HCEC 1CT (cell line): ENCODE results near the gene ATP8B3.
"Not testable (repeated sequence)": the region's sequence is repeated elsewhere in the genome, so short reads cannot be mapped to it uniquely, and the experiment has no call there.

Experiments
- DNase-seq: peaks from one replicate; pipeline ENCODE4 v3.0.0-alpha.2; 2017

ATP8B3 gene

GRCh38 chr19:1765904-1766799, 45.9 kb downstream of the ATP8B3 start:
- no peak for DNase-seq

- peak; percentile 14 for DNase-seq
These were observed 46.7 kb downstream of the ATP8B3 start for GRCh38 chr19:1765232-1765903.

- no peak for DNase-seq
These were observed 47.3 kb downstream of the ATP8B3 start for GRCh38 chr19:1764729-1765128.

GRCh38 chr19:1763648-1764639, 48.1 kb downstream of the ATP8B3 start:
- DNase-seq: no peak

GRCh38 chr19:1762243-1763117, 49.6 kb downstream of the ATP8B3 start:
- no peak for DNase-seq

DNA sequence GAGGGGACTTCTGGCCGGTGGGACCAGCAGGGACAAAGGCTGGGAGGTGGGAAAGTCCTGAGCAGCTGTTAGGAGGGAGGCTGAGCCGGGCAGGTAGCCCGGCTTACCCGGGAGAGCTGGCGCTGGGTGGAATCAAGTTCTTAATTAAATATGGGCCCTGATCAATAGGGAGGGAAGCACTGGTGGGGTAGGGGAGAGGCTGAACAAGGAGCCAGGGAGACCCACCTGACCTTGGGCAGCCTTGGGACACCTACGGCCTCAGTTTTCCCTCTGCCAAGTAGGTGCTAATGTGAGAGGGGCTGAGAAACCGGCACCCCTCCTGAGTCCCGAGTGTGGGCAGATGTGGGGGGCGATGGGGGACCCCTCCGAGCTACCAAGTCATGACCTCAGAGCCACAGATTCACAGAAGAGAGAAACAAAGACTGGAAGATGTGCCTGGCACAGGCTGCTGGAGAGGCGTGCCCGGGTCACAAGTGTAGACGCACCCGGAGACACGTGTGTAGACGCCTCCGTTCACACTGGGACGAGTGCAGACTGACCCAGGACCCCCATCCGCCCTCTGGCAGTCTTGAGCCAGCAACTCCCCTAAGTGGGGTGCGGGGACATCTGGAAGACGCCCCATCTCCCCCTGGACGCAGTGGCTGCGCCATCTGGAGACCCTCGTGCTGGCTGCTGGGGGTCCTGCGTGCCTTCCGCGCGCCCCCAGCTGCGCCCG, 50.4 kb downstream of the ATP8B3 start:
- no peak for DNase-seq

DNA sequence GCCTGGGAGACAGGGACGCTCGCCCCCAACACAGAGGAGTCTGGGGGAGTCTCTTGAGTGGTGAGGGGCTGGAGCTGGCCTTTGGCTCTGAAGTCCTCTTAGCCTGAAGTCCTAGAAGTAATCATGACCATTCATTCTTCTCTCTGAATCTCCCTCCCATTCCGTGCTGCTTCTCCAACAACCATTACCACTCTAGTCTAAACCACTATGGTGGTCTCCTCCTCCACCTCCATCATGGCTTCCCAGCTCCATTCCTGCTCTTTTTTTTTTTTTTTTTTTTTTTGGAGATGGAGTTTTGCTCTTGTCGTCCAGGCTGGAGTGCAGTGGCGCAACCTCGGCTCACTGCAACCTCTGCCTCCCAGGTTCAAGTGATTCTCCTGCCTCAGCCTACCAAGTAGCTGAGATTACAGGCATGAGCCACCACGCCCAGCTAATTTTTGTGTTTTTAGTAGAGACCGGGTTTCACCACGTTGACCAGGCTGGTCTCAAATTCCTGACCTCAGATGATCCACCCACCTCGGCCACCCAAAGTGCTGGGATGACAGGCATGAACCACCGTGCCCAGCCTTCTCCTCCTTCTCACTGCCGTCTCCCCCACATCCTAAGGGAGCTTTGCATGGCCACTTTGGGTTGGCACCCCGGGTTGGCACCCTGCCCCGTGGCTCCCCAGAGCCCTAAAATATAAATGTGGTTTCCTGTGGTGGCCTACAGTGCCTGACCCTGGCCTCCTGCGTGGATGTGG, 51.1 kb downstream of the ATP8B3 start:
- not testable (repeated sequence) for DNase-seq

GRCh38 chr19:1760020-1760419, 52.1 kb downstream of the ATP8B3 start:
- DNase-seq: no peak

DNA sequence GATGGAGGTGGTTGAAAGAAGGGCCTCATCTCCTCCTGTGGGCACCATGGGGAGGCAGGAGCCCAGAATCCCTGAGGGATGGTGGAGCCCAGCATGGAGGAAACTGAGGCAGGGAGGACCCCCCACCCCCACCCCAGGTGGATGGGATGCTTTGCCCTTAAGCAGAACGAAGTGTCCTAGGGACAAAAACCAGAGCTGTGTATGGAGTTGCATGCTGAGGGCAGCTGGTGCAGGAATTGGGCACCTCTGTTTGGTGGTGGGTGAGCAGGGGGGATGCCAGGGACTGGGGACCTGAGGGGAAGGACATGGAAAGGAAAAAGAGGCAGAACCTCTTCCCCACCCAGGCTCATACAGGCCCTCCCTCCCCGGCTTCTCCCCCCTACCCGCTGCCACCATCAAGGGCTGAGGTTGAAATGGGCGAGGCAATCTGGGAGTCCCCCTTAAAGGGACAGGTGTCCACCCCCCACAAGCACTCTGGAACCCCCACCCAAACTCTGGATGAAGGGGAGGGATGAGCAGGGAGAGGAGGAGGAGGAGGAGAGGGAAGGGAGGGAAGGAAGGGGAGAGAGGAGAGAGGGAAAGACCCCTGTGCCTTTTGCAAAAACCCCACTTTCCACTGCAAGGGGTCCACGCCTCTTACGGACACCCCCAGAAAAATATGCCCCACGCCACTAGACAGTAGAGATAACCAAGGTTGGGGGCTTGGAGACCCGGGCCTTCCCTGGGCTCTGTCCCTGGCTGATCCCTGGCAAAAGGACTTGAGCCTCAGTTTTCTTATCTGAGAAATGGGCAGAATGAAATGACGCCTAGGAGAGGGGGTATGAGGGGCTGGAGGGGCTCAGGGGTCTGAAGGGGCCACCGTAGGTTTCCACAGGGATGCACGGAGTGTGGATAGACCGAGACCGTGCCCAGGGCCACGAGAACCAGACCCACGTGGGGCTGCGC, 52.8 kb downstream of the ATP8B3 start:
- DNase-seq: no peak

- no peak for DNase-seq
These were observed 53.9 kb downstream of the ATP8B3 start for GRCh38 chr19:1758231-1758577.

GRCh38 chr19:1757468-1758230, 54.4 kb downstream of the ATP8B3 start:
- DNase-seq: no peak

DNA sequence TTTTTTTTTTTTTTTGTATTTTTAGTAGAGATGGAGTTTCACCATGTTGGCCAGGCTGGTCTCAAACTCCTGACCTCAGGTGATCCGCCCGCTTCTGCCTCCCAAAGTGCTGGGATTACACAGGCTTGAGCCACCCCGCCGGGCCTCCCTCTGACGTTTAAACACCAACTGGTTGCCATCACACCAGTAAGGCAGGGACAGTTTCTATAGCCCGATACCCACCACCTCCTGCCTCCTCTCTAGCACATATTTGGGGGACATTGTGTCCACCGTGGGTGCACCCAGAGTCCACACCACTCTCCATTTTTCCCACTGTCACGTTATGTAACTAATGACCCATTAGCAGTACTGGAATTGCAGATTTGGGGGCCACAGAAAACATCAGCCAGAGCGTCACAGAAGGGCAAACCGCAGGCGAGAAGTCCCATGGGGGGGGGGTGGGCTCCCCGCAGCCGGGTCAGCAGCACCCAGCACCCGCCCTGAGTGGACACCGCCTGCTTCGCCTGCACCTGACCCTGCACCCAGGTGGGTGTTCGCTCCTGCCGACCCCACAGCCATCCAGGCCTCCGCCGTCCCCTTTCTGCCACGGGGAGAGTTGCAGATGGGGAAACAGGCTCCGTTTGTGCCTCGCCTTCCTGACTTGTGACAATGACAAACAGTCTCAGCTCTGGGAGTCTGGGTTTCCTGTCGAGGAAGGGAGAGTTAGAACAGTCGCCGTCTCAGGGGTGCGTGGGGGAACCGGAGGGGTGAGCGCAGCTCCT, 55.2 kb downstream of the ATP8B3 start:
- no peak for DNase-seq

- no peak for DNase-seq
These were observed 55.8 kb downstream of the ATP8B3 start for GRCh38 chr19:1756264-1756663.

GRCh38 chr19:1755467-1756171, 56.5 kb downstream of the ATP8B3 start:
- DNase-seq: no peak

GRCh38 chr19:1754636-1755466, 57.2 kb downstream of the ATP8B3 start:
- no peak for DNase-seq

- DNase-seq: no peak
These were observed 57.9 kb downstream of the ATP8B3 start for GRCh38 chr19:1754018-1754635.
